Measurements from ENCODE around the gene MFGE8.

- TF ChIP-seq, protein P1, sequence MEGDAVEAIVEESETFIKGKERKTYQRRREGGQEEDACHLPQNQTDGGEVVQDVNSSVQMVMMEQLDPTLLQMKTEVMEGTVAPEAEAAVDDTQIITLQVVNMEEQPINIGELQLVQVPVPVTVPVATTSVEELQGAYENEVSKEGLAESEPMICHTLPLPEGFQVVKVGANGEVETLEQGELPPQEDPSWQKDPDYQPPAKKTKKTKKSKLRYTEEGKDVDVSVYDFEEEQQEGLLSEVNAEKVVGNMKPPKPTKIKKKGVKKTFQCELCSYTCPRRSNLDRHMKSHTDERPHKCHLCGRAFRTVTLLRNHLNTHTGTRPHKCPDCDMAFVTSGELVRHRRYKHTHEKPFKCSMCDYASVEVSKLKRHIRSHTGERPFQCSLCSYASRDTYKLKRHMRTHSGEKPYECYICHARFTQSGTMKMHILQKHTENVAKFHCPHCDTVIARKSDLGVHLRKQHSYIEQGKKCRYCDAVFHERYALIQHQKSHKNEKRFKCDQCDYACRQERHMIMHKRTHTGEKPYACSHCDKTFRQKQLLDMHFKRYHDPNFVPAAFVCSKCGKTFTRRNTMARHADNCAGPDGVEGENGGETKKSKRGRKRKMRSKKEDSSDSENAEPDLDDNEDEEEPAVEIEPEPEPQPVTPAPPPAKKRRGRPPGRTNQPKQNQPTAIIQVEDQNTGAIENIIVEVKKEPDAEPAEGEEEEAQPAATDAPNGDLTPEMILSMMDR (IDR thresholded peaks at IDR 0.05): no peak
- no peak for TF ChIP-seq POLR2A (IDR thresholded peaks at IDR 0.05)
Observed at GRCh38 chr15:88913850-88914169, 631 bp upstream of the MFGE8 start.
